ENCODE data around the gene BSCL2. TPM values are rescaled to one million over a fixed set of nuclear protein-coding genes. Genes with fewer than 3 reads are reported as not detected.
A peak's percentile ranks its signal among the peaks of the same experiment; 100 is the strongest.

Gene BSCL2
- total and polyA plus RNA-seq, 2 of the 13 experiments (the other 11 are each of a cell fraction or from before 2014, with no cell fraction given): 19.5 to 21.1 TPM

DNA sequence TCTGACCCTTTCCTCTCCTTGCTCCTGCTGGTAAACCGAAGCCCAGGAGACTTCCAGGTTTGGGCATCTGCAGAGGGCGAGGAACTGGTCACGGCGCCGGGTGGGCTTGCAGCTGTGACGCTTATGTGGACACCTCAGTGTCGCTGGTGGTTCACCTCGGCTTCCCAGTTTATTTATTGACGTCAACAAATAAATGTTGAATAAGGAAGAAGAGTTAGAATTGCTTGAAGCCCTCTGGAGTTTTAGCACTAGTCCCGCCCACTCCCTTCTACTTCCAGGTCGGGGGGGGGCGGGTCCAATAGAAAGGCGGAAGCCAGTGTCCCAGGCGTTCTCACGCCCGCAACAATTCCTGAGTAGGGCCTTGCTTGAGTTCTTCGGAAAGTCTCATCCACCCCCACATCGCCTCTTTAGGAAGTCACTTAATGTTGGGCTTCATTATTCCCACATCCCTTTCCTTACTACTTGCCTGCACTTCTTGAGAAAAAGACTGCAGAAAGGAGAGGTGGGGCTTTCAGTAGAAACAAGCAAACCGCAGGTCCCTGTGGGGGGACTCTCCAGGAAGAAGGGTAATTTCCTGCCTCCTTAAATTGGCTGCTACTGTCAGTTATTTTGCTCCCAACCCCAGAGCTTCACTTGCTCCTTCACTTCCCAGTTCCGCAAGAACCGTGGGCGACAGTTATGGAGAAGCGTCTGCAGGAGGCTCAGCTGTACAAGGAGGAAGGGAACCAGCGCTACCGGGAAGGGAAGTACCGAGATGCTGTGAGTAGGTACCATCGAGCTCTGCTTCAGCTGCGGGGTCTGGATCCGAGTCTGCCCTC, 21.2 kb upstream of the BSCL2 start, which contains the start of gene TTC9C (continued):
- TF ChIP-seq, protein P1, sequence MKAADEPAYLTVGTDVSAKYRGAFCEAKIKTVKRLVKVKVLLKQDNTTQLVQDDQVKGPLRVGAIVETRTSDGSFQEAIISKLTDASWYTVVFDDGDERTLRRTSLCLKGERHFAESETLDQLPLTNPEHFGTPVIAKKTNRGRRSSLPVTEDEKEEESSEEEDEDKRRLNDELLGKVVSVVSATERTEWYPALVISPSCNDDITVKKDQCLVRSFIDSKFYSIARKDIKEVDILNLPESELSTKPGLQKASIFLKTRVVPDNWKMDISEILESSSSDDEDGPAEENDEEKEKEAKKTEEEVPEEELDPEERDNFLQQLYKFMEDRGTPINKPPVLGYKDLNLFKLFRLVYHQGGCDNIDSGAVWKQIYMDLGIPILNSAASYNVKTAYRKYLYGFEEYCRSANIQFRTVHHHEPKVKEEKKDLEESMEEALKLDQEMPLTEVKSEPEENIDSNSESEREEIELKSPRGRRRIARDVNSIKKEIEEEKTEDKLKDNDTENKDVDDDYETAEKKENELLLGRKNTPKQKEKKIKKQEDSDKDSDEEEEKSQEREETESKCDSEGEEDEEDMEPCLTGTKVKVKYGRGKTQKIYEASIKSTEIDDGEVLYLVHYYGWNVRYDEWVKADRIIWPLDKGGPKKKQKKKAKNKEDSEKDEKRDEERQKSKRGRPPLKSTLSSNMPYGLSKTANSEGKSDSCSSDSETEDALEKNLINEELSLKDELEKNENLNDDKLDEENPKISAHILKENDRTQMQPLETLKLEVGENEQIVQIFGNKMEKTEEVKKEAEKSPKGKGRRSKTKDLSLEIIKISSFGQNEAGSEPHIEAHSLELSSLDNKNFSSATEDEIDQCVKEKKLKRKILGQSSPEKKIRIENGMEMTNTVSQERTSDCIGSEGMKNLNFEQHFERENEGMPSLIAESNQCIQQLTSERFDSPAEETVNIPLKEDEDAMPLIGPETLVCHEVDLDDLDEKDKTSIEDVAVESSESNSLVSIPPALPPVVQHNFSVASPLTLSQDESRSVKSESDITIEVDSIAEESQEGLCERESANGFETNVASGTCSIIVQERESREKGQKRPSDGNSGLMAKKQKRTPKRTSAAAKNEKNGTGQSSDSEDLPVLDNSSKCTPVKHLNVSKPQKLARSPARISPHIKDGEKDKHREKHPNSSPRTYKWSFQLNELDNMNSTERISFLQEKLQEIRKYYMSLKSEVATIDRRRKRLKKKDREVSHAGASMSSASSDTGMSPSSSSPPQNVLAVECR (CRISPR knock-in tag; IDR thresholded peaks at IDR 0.05; ENCODE audit: borderline replicate concordance): peak; percentile 85; the same call in 1 of the 2 replicates
- TF ChIP-seq ZNF777 (CRISPR knock-in tag; IDR thresholded peaks at IDR 0.05) (no peak), IKZF1 (IDR thresholded peaks at IDR 0.05) (no peak), ESRRA (CRISPR knock-in tag; IDR thresholded peaks at IDR 0.05; ENCODE audit: low read depth) (no peak), ZNF83 (CRISPR knock-in tag; IDR thresholded peaks at IDR 0.05; ENCODE audit: borderline replicate concordance) (no peak), ZNF678 (CRISPR knock-in tag; IDR thresholded peaks at IDR 0.05) (no peak), ZNF629 (CRISPR knock-in tag; conservative IDR thresholded peaks at IDR 0.05) (no peak), NONO (IDR thresholded peaks at IDR 0.05) (no peak), NONO (CRISPR knock-in tag; conservative IDR thresholded peaks at IDR 0.05) (no peak), ARNTL (CRISPR knock-in tag; IDR thresholded peaks at IDR 0.05) (0 out of 2 replicates have a peak, but pooled peaks have one; percentile 17), ZNF598 (CRISPR knock-in tag; IDR thresholded peaks at IDR 0.05; ENCODE audit: borderline replicate concordance) (0 out of 2 replicates have a peak, but pooled peaks have one; percentile 3), FOSL1 (CRISPR knock-in tag; IDR thresholded peaks at IDR 0.05; ENCODE audit: borderline replicate concordance) (no peak), PBX2 (CRISPR knock-in tag; IDR thresholded peaks at IDR 0.05) (0 out of 2 replicates have a peak, but pooled peaks have one; percentile 10), UBTF (CRISPR knock-in tag; IDR thresholded peaks at IDR 0.05) (no peak), ZIK1 (CRISPR knock-in tag; IDR thresholded peaks at IDR 0.05; ENCODE audit: borderline replicate concordance, low read depth) (no peak), DPF2 (CRISPR knock-in tag; IDR thresholded peaks at IDR 0.05; ENCODE audit: borderline replicate concordance, low read depth) (no peak), ELF1 (CRISPR knock-in tag; IDR thresholded peaks at IDR 0.05) (peak; percentile 86), ZNF773 (CRISPR knock-in tag; IDR thresholded peaks at IDR 0.05; ENCODE audit: borderline replicate concordance) (no peak), ZSCAN21 (CRISPR knock-in tag; IDR thresholded peaks at IDR 0.05; ENCODE audit: borderline replicate concordance) (no peak), MAFG (CRISPR knock-in tag; IDR thresholded peaks at IDR 0.05) (no peak)
- TF ChIP-seq, protein P2, sequence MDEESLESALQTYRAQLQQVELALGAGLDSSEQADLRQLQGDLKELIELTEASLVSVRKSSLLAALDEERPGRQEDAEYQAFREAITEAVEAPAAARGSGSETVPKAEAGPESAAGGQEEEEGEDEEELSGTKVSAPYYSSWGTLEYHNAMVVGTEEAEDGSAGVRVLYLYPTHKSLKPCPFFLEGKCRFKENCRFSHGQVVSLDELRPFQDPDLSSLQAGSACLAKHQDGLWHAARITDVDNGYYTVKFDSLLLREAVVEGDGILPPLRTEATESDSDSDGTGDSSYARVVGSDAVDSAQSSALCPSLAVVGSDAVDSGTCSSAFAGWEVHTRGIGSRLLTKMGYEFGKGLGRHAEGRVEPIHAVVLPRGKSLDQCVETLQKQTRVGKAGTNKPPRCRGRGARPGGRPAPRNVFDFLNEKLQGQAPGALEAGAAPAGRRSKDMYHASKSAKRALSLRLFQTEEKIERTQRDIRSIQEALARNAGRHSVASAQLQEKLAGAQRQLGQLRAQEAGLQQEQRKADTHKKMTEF (CRISPR knock-in tag; IDR thresholded peaks at IDR 0.05): no peak

All from HepG2 (cell line).